Measurements from ENCODE around the gene MYO1D. TPM values are rescaled to one million over a fixed set of nuclear protein-coding genes. Genes with fewer than 3 reads are reported as not detected.

MYO1D gene
- total RNA-seq, 4 donors from 2014 or later = 46.3 to 139 (median 80.0) TPM

- TF ChIP-seq CTCF (IDR thresholded peaks at IDR 0.05; ENCODE audit: low read depth) = no peak
Observed at GRCh38 chr17:32725697-32726096, 151.2 kb downstream of the MYO1D start.

- TF ChIP-seq CTCF (IDR thresholded peaks at IDR 0.05; ENCODE audit: low read depth) = no peak
Observed at GRCh38 chr17:32723310-32723955, 153.5 kb downstream of the MYO1D start.

GRCh38 chr17:32722733-32723132 is 154.2 kb downstream of the MYO1D start:
- TF ChIP-seq CTCF (IDR thresholded peaks at IDR 0.05; ENCODE audit: low read depth) = no peak

- no peak for TF ChIP-seq CTCF (IDR thresholded peaks at IDR 0.05; ENCODE audit: low read depth)
Observed at GRCh38 chr17:32720671-32721070, 156.3 kb downstream of the MYO1D start.

GRCh38 chr17:32719689-32720088 is 157.2 kb downstream of the MYO1D start:
- TF ChIP-seq CTCF (IDR thresholded peaks at IDR 0.05; ENCODE audit: low read depth) = no peak

- no peak for TF ChIP-seq CTCF (IDR thresholded peaks at IDR 0.05; ENCODE audit: low read depth)
Observed at GRCh38 chr17:32713081-32713480, 163.8 kb downstream of the MYO1D start.

- TF ChIP-seq CTCF (IDR thresholded peaks at IDR 0.05; ENCODE audit: low read depth) = no peak
Observed at GRCh38 chr17:32709562-32709961, 167.4 kb downstream of the MYO1D start.
